ENCODE results near the gene DMXL1.
"Not testable (repeated sequence)": the region's sequence is repeated elsewhere in the genome, so short reads cannot be mapped to it uniquely, and the experiment has no call there.

DMXL1 gene

GRCh38 chr5:119131530-119132304 is 60.8 kb downstream of the DMXL1 start:
- DNase-seq: no peak

- not testable (repeated sequence) for DNase-seq
Measured at GRCh38 chr5:119135743-119136142, 64.9 kb downstream of the DMXL1 start.

- no peak for DNase-seq
Measured at GRCh38 chr5:119136666-119137318, 65.9 kb downstream of the DMXL1 start.

DNA sequence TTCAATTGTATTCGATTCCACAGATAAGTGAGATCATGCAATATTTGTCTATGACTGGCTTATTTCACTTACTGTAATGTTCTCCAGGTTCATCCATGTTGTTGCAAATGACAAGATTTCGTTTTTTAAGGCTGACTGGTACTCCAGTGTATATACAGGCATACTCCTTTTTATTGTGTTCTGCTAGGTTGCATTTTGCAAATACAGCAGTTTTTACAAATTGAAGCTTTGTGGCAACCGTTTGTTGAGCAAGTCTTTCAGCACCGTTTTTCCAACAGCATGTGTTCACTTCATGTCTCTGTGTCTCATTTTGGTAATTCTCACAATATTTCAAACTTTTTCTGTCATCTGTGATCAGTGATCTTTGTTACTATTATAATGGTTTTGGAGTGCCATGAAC is 82.7 kb downstream of the DMXL1 start:
- no peak for DNase-seq

DNA sequence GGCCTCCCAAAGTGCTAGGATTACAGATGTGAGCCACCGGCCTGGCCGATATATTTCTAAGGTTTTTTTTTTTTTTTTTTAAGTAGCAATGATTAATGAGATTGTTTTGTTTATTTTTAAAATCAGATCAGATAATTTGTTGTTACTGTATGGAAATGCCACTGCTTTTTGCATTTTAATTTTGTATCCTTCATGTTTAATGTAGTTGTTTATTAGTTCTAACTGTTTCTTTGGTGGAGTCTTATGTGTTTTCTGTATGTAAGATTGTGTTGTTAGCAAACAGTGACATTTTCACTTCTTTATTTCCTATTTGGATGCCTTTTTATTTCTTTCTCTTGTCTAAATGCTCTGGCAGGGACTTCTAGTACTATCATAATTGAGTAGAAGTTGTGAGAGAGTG is 87.3 kb downstream of the DMXL1 start:
- no peak for DNase-seq

- DNase-seq: no peak
Measured at GRCh38 chr5:119161430-119161829, 90.5 kb downstream of the DMXL1 start.

- DNase-seq: no peak
Measured at GRCh38 chr5:119166026-119166425, 95.1 kb downstream of the DMXL1 start.

DNA sequence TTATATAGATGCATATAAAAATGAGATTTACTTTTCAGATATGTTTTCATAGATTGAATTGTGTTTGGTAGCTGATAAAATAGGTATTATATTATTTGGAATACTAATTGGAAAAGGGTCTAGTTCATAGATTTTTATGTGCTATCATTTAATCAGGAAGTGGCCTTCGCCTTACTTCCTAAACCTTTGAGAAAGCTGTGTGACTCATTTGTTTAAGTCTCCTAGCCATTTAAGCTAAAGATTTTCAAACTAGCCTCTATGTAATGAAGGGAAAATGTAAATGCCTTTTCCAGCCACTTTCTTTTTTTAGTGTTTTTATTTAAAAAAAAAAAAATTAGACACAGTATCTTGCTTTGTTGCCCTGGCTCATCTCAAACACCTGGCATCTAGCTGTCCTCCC is 97.5 kb downstream of the DMXL1 start:
- DNase-seq: no peak

GRCh38 chr5:119171686-119172085 is 100.8 kb downstream of the DMXL1 start:
- DNase-seq: no peak

- no peak for DNase-seq
Measured at GRCh38 chr5:119174578-119175163, 103.8 kb downstream of the DMXL1 start.

DNA sequence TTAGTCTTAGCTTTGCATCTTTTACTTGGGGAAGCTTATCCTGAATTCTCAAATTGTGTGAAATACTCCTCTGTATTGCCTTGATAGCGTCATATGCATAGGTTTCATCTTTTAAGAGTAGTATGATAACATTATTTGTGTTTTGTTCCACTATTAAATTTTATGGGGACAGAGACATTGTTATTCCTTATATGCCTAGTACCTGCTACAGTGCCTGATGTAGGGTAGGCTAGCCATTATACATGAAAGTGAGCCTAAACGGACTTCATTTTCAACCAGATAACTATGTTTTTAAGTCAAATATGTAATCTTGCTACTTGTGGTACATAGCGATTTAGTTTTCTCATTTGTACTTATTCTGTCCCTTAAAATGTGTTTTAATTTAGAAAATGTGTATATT is 105.9 kb downstream of the DMXL1 start:
- DNase-seq: no peak

DNA sequence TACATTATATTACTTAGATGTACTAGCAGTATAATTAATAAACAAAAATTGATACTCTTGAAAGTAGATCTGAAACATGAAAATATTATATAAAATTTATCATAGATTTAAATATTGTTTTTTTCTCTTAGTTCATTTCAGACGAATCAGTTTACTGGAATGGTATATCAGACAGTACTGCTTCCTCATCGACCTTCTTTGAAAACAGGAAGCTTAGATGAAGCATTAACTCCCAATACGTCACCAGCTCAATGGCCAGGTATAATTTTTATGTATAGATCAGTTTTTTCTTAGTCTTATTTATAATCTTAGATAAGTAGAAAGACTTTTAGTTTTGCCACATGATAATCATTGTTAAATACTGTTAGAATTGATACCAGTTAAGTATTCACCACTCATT is 106.3 kb downstream of the DMXL1 start:
- DNase-seq: no peak

- DNase-seq: no peak
Measured at GRCh38 chr5:119178435-119178834, 107.5 kb downstream of the DMXL1 start.

- no peak for DNase-seq
Measured at GRCh38 chr5:119179857-119180641, 109.2 kb downstream of the DMXL1 start.

GRCh38 chr5:119185512-119185911 is 114.6 kb downstream of the DMXL1 start:
- DNase-seq: not testable (repeated sequence)

DNA sequence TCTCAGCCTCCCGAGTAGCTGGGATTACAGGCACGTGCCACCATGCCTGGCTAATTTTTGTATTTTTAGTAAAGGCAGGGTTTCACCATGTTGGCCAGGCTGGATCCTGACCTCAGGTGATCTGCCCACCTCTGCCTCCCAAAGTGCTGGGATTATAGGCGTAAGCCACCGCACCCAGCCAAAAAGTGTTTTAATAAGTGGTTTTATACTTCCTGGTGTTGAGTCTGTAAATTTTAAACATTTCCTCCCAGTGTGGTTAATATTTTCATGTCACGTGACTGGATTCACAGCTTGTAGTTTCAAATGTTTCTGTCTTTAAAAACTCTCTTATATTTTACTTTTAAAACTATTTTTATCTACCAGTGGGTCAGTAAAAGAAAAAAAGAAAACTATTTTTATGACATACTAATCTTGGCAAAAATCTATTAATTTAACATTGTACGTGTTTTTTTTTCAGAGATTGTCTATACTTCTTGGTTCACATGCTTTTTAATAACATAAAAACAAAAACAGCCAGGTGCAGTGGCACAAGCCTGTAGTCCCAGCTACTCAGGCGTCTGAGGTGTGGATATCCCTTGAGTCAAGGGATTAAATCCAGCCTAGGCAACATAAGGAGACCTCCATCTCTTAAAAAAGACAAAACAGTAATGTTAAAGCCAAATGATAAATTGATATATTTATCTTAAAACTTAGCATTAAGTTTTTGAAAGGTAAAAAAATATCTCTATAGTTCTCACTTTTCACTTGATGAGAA is 117.1 kb downstream of the DMXL1 start:
- DNase-seq: no peak

- DNase-seq: no peak
Measured at GRCh38 chr5:119190470-119191095, 119.7 kb downstream of the DMXL1 start.

DNA sequence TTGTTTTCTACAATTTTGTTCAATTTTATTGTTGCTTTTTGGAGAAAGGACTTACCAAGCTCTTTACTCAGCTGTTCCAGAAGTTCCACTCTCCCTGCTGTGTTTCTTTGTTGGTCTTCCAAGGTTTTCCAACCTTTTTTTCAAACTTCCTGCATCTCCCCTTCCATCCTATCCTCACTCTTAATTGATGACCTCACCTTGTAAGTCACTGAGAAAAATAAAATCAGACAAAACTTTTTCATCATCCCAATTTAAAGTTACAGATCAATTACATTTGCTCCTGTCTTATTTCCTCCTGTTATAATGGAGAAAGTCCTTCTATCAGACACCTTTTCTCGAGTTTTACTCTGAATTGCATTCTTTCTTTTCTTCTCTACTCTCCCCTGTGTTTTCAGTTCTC is 121.1 kb downstream of the DMXL1 start:
- DNase-seq: no peak

DNA sequence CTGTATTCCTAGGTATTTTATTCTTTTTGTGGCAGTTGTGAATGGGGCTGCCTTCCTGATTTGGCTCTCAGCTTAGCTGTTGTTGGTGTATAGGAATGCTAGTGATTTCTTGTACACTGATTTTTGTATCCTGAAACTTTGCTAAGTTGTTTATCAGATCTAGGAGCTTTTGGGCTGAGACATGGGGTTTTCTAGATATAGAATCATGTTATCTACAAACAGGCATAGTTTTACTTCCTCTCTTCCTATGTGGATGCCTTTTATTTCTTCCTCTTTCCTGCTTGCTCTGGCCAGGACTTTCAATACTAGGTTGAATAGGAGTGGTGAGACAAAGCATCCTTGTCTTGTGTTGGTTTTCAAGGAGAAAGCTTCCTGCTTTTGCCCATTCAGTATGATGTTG is 129.9 kb downstream of the DMXL1 start:
- no peak for DNase-seq

DNA sequence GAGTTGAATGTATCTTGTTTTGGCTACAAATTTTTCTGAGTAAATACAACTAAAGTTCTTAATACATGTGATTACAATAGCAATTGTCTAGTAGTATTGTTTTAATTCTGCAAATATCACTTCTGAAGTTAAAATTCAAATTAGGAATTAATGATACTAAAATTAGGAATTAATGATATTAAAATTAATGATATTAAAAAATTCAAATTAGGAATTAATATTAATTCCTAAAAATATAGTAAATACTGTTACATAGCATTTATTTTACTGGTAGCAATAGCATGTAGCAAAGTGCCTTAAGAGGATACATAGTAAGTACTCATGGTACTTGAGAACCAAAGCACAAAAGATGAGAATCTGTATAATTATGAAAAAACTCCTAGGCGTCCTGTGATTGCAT is 136.2 kb downstream of the DMXL1 start:
- no peak for DNase-seq

- DNase-seq: no peak
Measured at GRCh38 chr5:119212026-119212425, 141.1 kb downstream of the DMXL1 start.

DNA sequence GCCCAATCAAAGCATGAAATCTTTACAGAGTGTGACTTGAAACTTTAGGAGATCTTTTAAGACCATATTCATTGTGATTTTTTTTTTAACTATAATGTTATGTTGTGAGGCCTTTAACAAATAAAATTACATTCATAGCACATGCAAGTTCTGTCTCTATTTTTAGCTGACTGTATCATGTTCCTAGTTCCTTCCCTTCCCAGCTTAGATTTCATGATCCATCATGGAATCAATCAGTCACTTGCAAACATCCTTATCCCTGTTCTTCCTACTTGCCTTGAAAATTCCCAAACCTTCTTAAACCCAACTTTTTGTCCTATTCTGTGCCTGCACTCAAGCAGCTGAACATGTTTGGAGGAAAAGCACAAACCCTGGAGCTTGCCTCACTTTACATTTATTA is 141.8 kb downstream of the DMXL1 start:
- no peak for DNase-seq
